AG04450 (cell line): ENCODE measurements around the gene EDIL3. TPM values are rescaled to one million over a fixed set of nuclear protein-coding genes. Genes with fewer than 3 reads are reported as not detected.

Experiments
- CTCF ChIA-PET: fragments of 300-600, 350-600 bp; formaldehyde crosslinking; extraction: SDS; loops from one replicate; lab custom pipeline; 2022; ENCODE audit warnings: antibody characterized with exemption, inconsistent platforms; lab: Charles Lee
- POLR2A ChIA-PET: fragments of 350-600 bp; formaldehyde crosslinking; extraction: SDS; loops from one replicate; lab custom pipeline; 2021; ENCODE audit warnings: antibody characterized with exemption, inconsistent platforms; lab: Yijun Ruan, JAX
- DNase-seq: peaks from one replicate; pipeline ENCODE4 v3.0.0-alpha.2; 2011; ENCODE audit warnings: low read depth, low spot score
- H3K27ac ChIP-seq: one replicate; pipeline ENCODE4 v1.5.1; 2012; ENCODE audit warnings: low read depth, low read length, control low read depth
- H3K27me3 ChIP-seq: one replicate; pipeline ENCODE4 v1.6.0; 2012; ENCODE audit warnings: low read length; ENCODE audit not compliant: control insufficient read depth, insufficient read depth
- H3K4me3 ChIP-seq: 2 replicates; pipeline ENCODE4 v1.5.1; 2011; ENCODE audit warnings: mild to moderate bottlenecking, low read depth, low read length, control low read depth
- H3K9me3 ChIP-seq: 2 replicates; pipeline ENCODE4 v1.5.1; 2012; ENCODE audit warnings: low read length; ENCODE audit not compliant: control insufficient read depth, insufficient read depth
- polyA plus RNA-seq: library from polyadenylated mRNA; depleted of rRNA; stranded (reverse); fragments of >200 nt; gene quantifications from 2 replicates; pipeline ENCODE4 v1.2.3, GENCODE V29; 2011
- TF ChIP-seq, protein P1 (sequence below): IDR thresholded peaks from 2 replicates; pipeline ENCODE4 v1.5.1; 2011; ENCODE audit warnings: low read depth, low read length, control low read depth, inconsistent platforms

Gene EDIL3
- polyA plus RNA-seq, 1 experiment = 61.9 TPM

DNA sequence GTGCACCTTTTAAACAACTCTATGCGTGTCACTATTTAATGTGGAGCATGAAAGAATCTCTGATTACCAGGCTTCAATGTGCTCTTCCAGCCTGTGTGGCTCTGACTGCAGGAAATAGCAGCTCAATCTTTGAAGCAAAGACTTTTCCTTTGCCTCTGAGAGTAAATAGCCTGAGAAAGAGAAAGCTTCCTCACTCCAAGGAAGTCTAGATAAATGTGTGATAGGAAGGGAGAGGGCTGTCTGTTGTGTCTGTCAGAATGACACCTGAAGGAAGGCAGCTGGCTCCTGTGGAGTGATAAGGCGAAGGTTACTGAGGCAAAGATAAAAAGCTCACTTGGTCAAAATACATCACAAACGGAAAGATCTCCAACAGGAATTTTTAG lies 458.7 kb downstream of the EDIL3 start:
- Histone ChIP-seq H3K27ac (peak overlapping the region; percentile 62), H3K4me3 (no peak overlapping the region), H3K27me3 (no peaks in the 10 kb centered on the region), H3K9me3 (no peaks in the 10 kb centered on the region)
- TF ChIP-seq, protein P1, sequence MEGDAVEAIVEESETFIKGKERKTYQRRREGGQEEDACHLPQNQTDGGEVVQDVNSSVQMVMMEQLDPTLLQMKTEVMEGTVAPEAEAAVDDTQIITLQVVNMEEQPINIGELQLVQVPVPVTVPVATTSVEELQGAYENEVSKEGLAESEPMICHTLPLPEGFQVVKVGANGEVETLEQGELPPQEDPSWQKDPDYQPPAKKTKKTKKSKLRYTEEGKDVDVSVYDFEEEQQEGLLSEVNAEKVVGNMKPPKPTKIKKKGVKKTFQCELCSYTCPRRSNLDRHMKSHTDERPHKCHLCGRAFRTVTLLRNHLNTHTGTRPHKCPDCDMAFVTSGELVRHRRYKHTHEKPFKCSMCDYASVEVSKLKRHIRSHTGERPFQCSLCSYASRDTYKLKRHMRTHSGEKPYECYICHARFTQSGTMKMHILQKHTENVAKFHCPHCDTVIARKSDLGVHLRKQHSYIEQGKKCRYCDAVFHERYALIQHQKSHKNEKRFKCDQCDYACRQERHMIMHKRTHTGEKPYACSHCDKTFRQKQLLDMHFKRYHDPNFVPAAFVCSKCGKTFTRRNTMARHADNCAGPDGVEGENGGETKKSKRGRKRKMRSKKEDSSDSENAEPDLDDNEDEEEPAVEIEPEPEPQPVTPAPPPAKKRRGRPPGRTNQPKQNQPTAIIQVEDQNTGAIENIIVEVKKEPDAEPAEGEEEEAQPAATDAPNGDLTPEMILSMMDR = no peak
- ChIA-PET POLR2A (no interaction called here), CTCF (interaction anchor here (1.2 to 5.3 kb wide), 10 partner anchors 11 to 1120 kb away, joined by 3 to 47 read pairs (median 4); partner anchors contain the start of gene EDIL3)
- DNase-seq = no peak

DNA sequence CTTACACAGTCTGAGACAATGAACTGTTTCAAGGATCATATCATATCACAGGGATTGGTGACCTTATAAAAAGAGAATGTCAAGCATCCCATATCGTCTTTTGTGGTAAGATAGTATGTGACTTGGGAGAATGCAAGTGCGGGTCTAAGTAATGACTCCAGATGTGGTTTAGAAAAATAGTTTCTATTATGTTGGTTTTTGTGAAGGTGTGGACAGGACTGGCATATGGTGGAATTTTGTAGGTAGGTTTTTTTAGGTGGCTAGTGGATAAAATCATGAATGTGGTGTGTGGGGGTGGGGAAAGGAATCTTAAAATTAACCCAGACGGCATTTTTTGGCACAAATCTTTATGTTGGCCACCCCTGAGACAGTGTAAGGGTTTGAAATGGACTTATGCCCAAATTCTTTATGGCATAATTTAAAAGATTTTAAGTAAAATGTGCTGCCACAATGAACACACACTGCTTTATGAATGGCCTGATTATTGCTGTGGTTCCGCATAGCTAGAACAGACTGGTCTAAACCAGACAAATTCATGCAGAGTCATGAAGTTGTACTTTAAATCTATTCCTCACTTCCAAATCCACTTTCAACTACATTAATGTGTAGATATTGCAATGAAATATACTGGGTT lies 459.2 kb downstream of the EDIL3 start:
- H3K4me3 ChIP-seq = no peak overlapping the region
- H3K27ac ChIP-seq = no peak overlapping the region
- CTCF ChIA-PET = interaction anchor here (1.4 to 5.3 kb wide), 4 partner anchors 10 to 1120 kb away, joined by 4 to 47 read pairs (median 4); no protein-coding TSS in a partner anchor
- POLR2A ChIA-PET = interaction anchor here (1.2 kb wide), 1 partner anchor 459 kb away, joined by 3 read pairs; the partner anchor contains the start of gene EDIL3
- DNase-seq = peak; percentile 39
- no peaks in the 10 kb centered on the region for H3K9me3 ChIP-seq
- H3K27me3 ChIP-seq = no peaks in the 10 kb centered on the region
- TF ChIP-seq, protein P1 = no peak

DNA sequence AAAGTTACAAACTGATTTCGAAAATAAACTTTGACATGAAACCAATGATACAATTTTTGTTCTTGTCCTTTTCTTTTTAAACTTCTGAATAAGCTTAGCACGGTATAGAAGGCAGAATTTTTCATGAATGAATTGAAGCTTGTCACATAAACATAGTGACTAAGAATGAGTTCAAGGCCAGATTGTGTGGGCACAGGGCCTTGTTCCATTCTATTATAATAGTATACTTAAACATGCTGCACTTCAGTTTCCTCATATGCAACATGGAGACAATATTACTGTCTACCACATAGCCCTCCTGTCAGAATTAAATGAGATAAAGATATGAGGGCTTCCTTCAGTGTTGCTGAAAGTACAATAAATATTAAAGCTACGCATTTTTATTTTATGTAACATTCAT lies 459.8 kb downstream of the EDIL3 start:
- H3K27me3 ChIP-seq = no peaks in the 10 kb centered on the region
- H3K27ac ChIP-seq = no peak overlapping the region
- ChIA-PET POLR2A (interaction anchor here (1.2 kb wide), 1 partner anchor 459 kb away, joined by 3 read pairs; the partner anchor contains the start of gene EDIL3), CTCF (interaction anchor here (1.4 to 5.3 kb wide), 2 partner anchors 10 to 43 kb away, joined by 4 to 47 read pairs; no protein-coding TSS in a partner anchor)
- TF ChIP-seq, protein P1 = no peak
- H3K9me3 ChIP-seq = no peaks in the 10 kb centered on the region
- no peak overlapping the region for H3K4me3 ChIP-seq
- DNase-seq = no peak

DNA sequence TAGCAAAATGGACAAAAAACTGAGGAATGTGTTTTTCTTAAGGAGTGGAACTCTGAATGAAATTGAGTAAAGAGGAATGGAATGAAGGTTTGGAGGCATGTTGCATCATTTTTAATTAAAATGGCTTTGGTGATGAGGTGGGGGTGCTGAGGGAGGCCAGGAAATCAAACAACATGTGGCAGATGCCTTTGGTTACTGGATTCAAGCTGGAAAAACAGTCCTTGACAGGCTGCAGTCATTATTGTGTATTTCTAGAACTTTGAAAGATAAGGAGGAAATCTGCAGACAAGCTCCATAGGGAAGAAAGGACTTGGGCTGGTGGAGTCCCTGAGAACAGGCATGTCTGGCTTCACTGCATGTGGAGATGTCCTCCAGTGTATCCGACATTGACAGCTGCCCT lies 460.5 kb downstream of the EDIL3 start:
- CTCF ChIA-PET = interaction anchor here (5.3 kb wide), 1 partner anchor 9 kb away, joined by 47 read pairs; no protein-coding TSS in a partner anchor
- no peaks in the 10 kb centered on the region for H3K9me3 ChIP-seq
- no peak overlapping the region for H3K4me3 ChIP-seq
- H3K27ac ChIP-seq = peak overlapping the region; percentile 69
- POLR2A ChIA-PET = interaction anchor here (1.2 kb wide), 1 partner anchor 460 kb away, joined by 3 read pairs; the partner anchor contains the start of gene EDIL3
- no peak for DNase-seq
- H3K27me3 ChIP-seq = no peaks in the 10 kb centered on the region
- TF ChIP-seq, protein P1 = no peak

DNA sequence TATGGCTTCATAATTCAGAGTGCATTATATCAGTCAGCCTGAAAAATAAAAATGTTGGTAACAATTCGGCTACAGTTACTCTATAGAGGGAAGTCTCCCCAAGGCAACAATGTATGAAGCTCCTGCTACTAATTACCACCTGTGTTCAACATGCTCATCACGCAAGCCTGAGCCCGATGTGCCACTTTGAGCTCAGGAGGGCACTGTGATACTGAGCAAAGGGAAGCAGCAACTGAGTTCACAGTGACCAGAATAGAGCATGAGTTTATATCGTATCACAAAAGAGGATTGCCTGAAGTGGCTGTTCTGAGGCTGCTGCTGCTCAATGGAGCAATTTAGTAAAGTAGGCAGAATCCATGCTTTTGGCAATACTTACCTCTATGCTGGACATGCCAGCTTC lies 462.0 kb downstream of the EDIL3 start:
- H3K4me3 ChIP-seq = no peak overlapping the region
- H3K27me3 ChIP-seq = no peaks in the 10 kb centered on the region
- TF ChIP-seq, protein P1 = no peak
- no peak overlapping the region for H3K27ac ChIP-seq
- POLR2A ChIA-PET = no interaction called here
- CTCF ChIA-PET = no interaction called here
- no peaks in the 10 kb centered on the region for H3K9me3 ChIP-seq
- no peak for DNase-seq
